ENCODE measurements around the gene SAP25. TPM values are rescaled to one million over a fixed set of nuclear protein-coding genes. Genes with fewer than 3 reads are reported as not detected.

SAP25 gene
- total RNA-seq, 1 experiment from 2014 or later, result 4.4 TPM

- TF ChIP-seq SP1 (IDR thresholded peaks at IDR 0.05; ENCODE audit: low read depth) (no peak), MAX (IDR thresholded peaks at IDR 0.05) (no peak), EGR1 (IDR thresholded peaks at IDR 0.05; ENCODE audit: low read depth) (no peak), RAD21 (IDR thresholded peaks at IDR 0.05; ENCODE audit: low read depth) (no peak), EZH2phosphoT487 (IDR thresholded peaks at IDR 0.05; ENCODE audit: borderline replicate concordance) (no peak), EZH2 (IDR thresholded peaks at IDR 0.05) (no peak), ATF3 (IDR thresholded peaks at IDR 0.05) (no peak), CEBPB (IDR thresholded peaks at IDR 0.05; ENCODE audit: low read depth) (no peak), ZNF274 (IDR thresholded peaks at IDR 0.05; ENCODE audit: low read depth, low read length) (no peak), POLR2A (IDR thresholded peaks at IDR 0.05; ENCODE audit: borderline replicate concordance, extremely low read depth, insufficient read depth, insufficient read length) (no peak), YY1 (IDR thresholded peaks at IDR 0.05; ENCODE audit: extremely low read depth, insufficient replicate concordance, low read depth, low read length) (no peak), JUND (IDR thresholded peaks at IDR 0.05) (no peak), FOSL1 (IDR thresholded peaks at IDR 0.05; ENCODE audit: low read depth) (no peak), REST (IDR thresholded peaks at IDR 0.05; ENCODE audit: low read depth) (no peak), ELF1 (IDR thresholded peaks at IDR 0.05; ENCODE audit: borderline replicate concordance, low read depth) (no peak), CBX3 (IDR thresholded peaks at IDR 0.05; ENCODE audit: low read depth) (no peak), CTCF (IDR thresholded peaks at IDR 0.05 in 2 of 3, conservative IDR thresholded peaks at IDR 0.05 in 1 of 3; ENCODE audit: borderline replicate concordance in 1 of 3, insufficient read depth in 1 of 3, low read depth in 2 of 3, low read length in 2 of 3) (no peak), SRF (IDR thresholded peaks at IDR 0.05; ENCODE audit: low read depth) (no peak)
- ATAC-seq (0 out of 2 replicates have a peak, but pooled peaks have one; percentile 16), DNase-seq (ENCODE audit: low read depth, low spot score) (no peak)
- Histone ChIP-seq H3K4me2 (ENCODE audit: low read length) (peak overlapping the region; percentile 40; the same call in 1 of the 2 replicates), H3K79me2 (ENCODE audit: insufficient read depth, low read length) (no peaks in the 10 kb centered on the region), H3K9ac (ENCODE audit: low read length) (no peak overlapping the region), H3K9me2 (ENCODE audit: insufficient read depth) (no peaks in the 10 kb centered on the region), H3K9me3 (ENCODE audit: control insufficient read depth in 1 of 2, insufficient read depth in 1 of 2, low read depth in 1 of 2, low read length in 2 of 2) (no peaks in the 10 kb centered on the region), H3K27me3 (ENCODE audit: insufficient read depth, low read length) (no peaks in the 10 kb centered on the region), H3K27ac (ENCODE audit: low read depth, low read length) (peak overlapping the region; percentile 10; the same call in 1 of the 2 replicates), H3K36me3 (ENCODE audit: control insufficient read depth in 1 of 2, insufficient read depth in 2 of 2, low read length in 2 of 2) (peaks cover 0 to 2% of the 10 kb centered on the region in 2 experiments; a peak in 1 of 4 replicates), H3K4me3 (replicated peaks in 1 of 2; ENCODE audit: low read depth in 1 of 2, low read length in 2 of 2) (no peak overlapping the region), H4K20me1 (ENCODE audit: insufficient read depth) (no peaks in the 10 kb centered on the region), H2AFZ (ENCODE audit: low read depth, low read length, poor library complexity, severe bottlenecking) (no peak overlapping the region), H3K4me1 (ENCODE audit: control insufficient read depth in 1 of 2, insufficient read depth in 2 of 2, low read length in 2 of 2) (peaks cover 17 to 49% of the 10 kb centered on the region in 2 experiments)
- RAD21 ChIA-PET (ENCODE audit: low non-redundant PET in 1 of 2, low total read pairs in 2 of 2, uncharacterized antibody in 2 of 2, unreplicated experiment in 2 of 2), result no interaction called here
- BruUV-seq (replicated peaks), result no TSS peak
- CTCF ChIA-PET, result interaction anchor here (1.2 kb wide), 1 partner anchor 15 kb away, joined by 5 read pairs; the partner anchor contains the start of genes FBXO24 and LRCH4
- POLR2A ChIA-PET, result interaction anchor here (0.7 to 1.6 kb wide), 2 partner anchors 15 to 140 kb away, joined by 3 to 7 read pairs; partner anchors contain the start of genes FBXO24 and LRCH4
- intact Hi-C loops (cut with micrococcal nuclease), result no loop called here
These were observed 2.5 kb downstream of the SAP25 start for GRCh38 chr7:100570954-100571828.

Data from HCT116 (cell line).